Esophagus squamous epithelium (tissue), 5 donors: ENCODE data around the gene TMPRSS3. TPM values are rescaled to one million over a fixed set of nuclear protein-coding genes. Genes with fewer than 3 reads are reported as not detected.
A peak's percentile ranks its signal among the peaks of the same experiment; 100 is the strongest.

Source experiments
- DNase-seq: peaks from one replicate; lab custom pipeline; 2025; lab: John Stamatoyannopoulos, UW
- H3K27ac ChIP-seq, 4 donors: fragments of 200-600 bp; sonication (generic); one replicate each; pipeline ENCODE4 v1.5.1; 2016 to 2019; ENCODE audit warnings: mild to moderate bottlenecking in 1 of 4
- H3K27me3 ChIP-seq, 4 donors: fragments of 200-600 bp; sonication (generic); 1 replicate in 3 of 4; 2 replicates in 1 of 4; pipeline versions ENCODE4 v1.5.1 to v1.6.0; 2017 to 2021; ENCODE audit warnings: antibody characterized with exemption in 1 of 4
- H3K36me3 ChIP-seq, 3 donors: fragments of 200-600 bp; sonication (generic); one replicate each; pipeline ENCODE4 v1.5.1; 2016 to 2019
- H3K4me1 ChIP-seq, 3 donors: fragments of 200-600 bp; sonication (generic); one replicate each; pipeline ENCODE4 v1.5.1; 2017 to 2019
- H3K4me3 ChIP-seq, 4 donors: fragments of 200-600 bp; sonication (generic); 1 replicate in 3 of 4; 2 replicates in 1 of 4; pipeline ENCODE4 v1.5.1; 2016 to 2019; ENCODE audit warnings: mild to moderate bottlenecking in 2 of 4, moderate library complexity in 1 of 4
- H3K9me3 ChIP-seq, 3 donors: fragments of 200-600 bp; sonication (generic); one replicate each; pipeline ENCODE4 v1.5.1; 2016 to 2019
- CTCF ChIP-seq, 6 experiments: fragments of 450-650 bp in 4 of 6; fragments of 200-600 bp in 2 of 6; sonication (generic) in 2 of 6; IDR thresholded peaks; one replicate each; pipeline ENCODE4 v1.5.1; 2016 to 2019; ENCODE audit warnings: antibody characterized with exemption in 6 of 6, mild to moderate bottlenecking in 4 of 6, moderate library complexity in 4 of 6
- POLR2A ChIP-seq, 4 donors: fragments of 450-650 bp; IDR thresholded peaks; one replicate each; pipeline ENCODE4 v1.6.1; 2017; ENCODE audit warnings: antibody characterized with exemption in 4 of 4, mild to moderate bottlenecking in 4 of 4, moderate library complexity in 3 of 4
- WGBS, 2 donors: methylation state at CpG; one replicate each; pipeline ENCODE4 v1.1.5; 2018; 5-methylcytosine and 5-hydroxymethylcytosine counted together
- intact Hi-C: fragments of 100-400 bp; cut with DNase I; formaldehyde crosslinking; loops from one replicate; pipeline ENCODE4 v1.15.0; 2022
- total RNA-seq, 4 donors: library from RNA; depleted of rRNA; stranded (reverse); fragments of >200 nt; gene quantifications; one replicate each; pipeline ENCODE4 v1.1.0, GENCODE V29; 2016
- donor health status: DM: yes; HTN: yes; CAD: no.

TMPRSS3 gene
- total RNA-seq, 4 donors from 2014 or later, result 0.09 TPM; not detected in 3

- Histone ChIP-seq H3K27me3 (peaks cover 0 to 72% (median 0%) of the 10 kb centered on the region in 4 donors), H3K27ac (peak overlapping the region in 1 of 4 donors; percentile 5), H3K4me3 (no peak overlapping the region), H3K9me3 (no peaks in the 10 kb centered on the region), H3K36me3 (no peaks in the 10 kb centered on the region), H3K4me1 (peaks cover 0 to 24% (median 5%) of the 10 kb centered on the region in 3 donors)
- DNase-seq, result no peak
- WGBS, 2 donors, result 42 to 43% methylated on average over 9 to 26 of the region's 27 CpGs
- intact Hi-C loops, result no loop called here
- no peak for TF ChIP-seq POLR2A (IDR thresholded peaks at IDR 0.05)
- TF ChIP-seq CTCF (IDR thresholded peaks at IDR 0.05), result no peak
These were observed 19.3 kb upstream of the TMPRSS3 start for GRCh38 chr21:42414928-42415769.

- H3K4me3 ChIP-seq, result no peak overlapping the region
- H3K4me1 ChIP-seq, result peaks cover 0 to 24% (median 5%) of the 10 kb centered on the region in 3 donors
- H3K9me3 ChIP-seq, result no peaks in the 10 kb centered on the region
- no peak for DNase-seq
- peaks cover 0 to 78% (median 0%) of the 10 kb centered on the region in 4 donors for H3K27me3 ChIP-seq
- intact Hi-C loops, result no loop called here
- WGBS, 2 donors, result 87 to 99% methylated on average over 6 to 7 of the region's 8 CpGs
- no peaks in the 10 kb centered on the region for H3K36me3 ChIP-seq
- no peak for TF ChIP-seq CTCF (IDR thresholded peaks at IDR 0.05)
- TF ChIP-seq POLR2A (IDR thresholded peaks at IDR 0.05), result no peak
- H3K27ac ChIP-seq, result peak overlapping the region in 1 of 4 donors; percentile 5
These were observed 18.7 kb upstream of the TMPRSS3 start for GRCh38 chr21:42414553-42414927.

- Histone ChIP-seq H3K4me3 (no peak overlapping the region), H3K4me1 (peaks cover 0 to 24% (median 5%) of the 10 kb centered on the region in 3 donors), H3K9me3 (no peaks in the 10 kb centered on the region), H3K27me3 (peaks cover 0 to 81% (median 0%) of the 10 kb centered on the region in 4 donors), H3K36me3 (no peaks in the 10 kb centered on the region), H3K27ac (no peak overlapping the region)
- 88 to 89% methylated on average over 8 of the region's 8 CpGs for WGBS, 2 donors
- no peak for DNase-seq
- TF ChIP-seq POLR2A (IDR thresholded peaks at IDR 0.05) (no peak), CTCF (IDR thresholded peaks at IDR 0.05) (no peak)
- intact Hi-C loops, result no loop called here
These were observed 18.2 kb upstream of the TMPRSS3 start for GRCh38 chr21:42414066-42414465.

GRCh38 chr21:42413500-42413899, 17.6 kb upstream of the TMPRSS3 start:
- H3K9me3 ChIP-seq, result no peaks in the 10 kb centered on the region
- DNase-seq, result no peak
- H3K27me3 ChIP-seq, result peaks cover 0 to 75% (median 0%) of the 10 kb centered on the region in 4 donors
- intact Hi-C loops, result no loop called here
- 73 to 78% methylated on average over 2 to 4 of the region's 4 CpGs for WGBS, 2 donors
- TF ChIP-seq POLR2A (IDR thresholded peaks at IDR 0.05) (no peak), CTCF (IDR thresholded peaks at IDR 0.05) (no peak)
- H3K4me1 ChIP-seq, result peaks cover 0 to 24% (median 5%) of the 10 kb centered on the region in 3 donors
- H3K4me3 ChIP-seq, result no peak overlapping the region
- H3K36me3 ChIP-seq, result no peaks in the 10 kb centered on the region
- no peak overlapping the region for H3K27ac ChIP-seq

GRCh38 chr21:42413093-42413492, 17.2 kb upstream of the TMPRSS3 start:
- Histone ChIP-seq H3K4me3 (no peak overlapping the region), H3K36me3 (no peaks in the 10 kb centered on the region), H3K27ac (no peak overlapping the region), H3K9me3 (no peaks in the 10 kb centered on the region), H3K4me1 (peaks cover 0 to 24% (median 5%) of the 10 kb centered on the region in 3 donors), H3K27me3 (peaks cover 0 to 71% (median 0%) of the 10 kb centered on the region in 4 donors)
- TF ChIP-seq CTCF (IDR thresholded peaks at IDR 0.05), result no peak
- TF ChIP-seq POLR2A (IDR thresholded peaks at IDR 0.05), result no peak
- intact Hi-C loops, result no loop called here
- WGBS, 2 donors, result 66 to 80% methylated on average over 9 to 10 of the region's 14 CpGs
- DNase-seq, result no peak
